Panc1 (cell line): ENCODE data around the gene KRTAP10-10. TPM values are rescaled to one million over a fixed set of nuclear protein-coding genes. Genes with fewer than 3 reads are reported as not detected.

Source experiments
- ATAC-seq: fragments of 200-7000 bp; cut with Tn5 transposase; 2 replicates; pipeline ENCODE4 v1.9.1; 2020; ENCODE audit warnings: mild to moderate bottlenecking, moderate library complexity
- BruUV-seq: library from RNA; stranded (reverse); fragments of 400-500 nt; replicated peaks from 2 replicates; lab custom pipeline; 2021; lab: Mats Ljungman, UMichigan
- CTCF ChIA-PET: fragments of 300-600 bp; sonication (Branson Sonifier 250); formaldehyde crosslinking; loops from one replicate; lab custom pipeline; 2022; ENCODE audit warnings: antibody characterized with exemption; lab: Charles Lee
- POLR2A ChIA-PET: fragments of 300-600 bp; sonication (Branson Sonifier 250); formaldehyde crosslinking; loops from one replicate; lab custom pipeline; 2022; ENCODE audit warnings: antibody characterized with exemption; lab: Charles Lee
- DNase-seq: peaks from one replicate; pipeline ENCODE4 v3.0.0-alpha.2; 2010; ENCODE audit warnings: low read depth, low spot score
- H3K27ac ChIP-seq: 2 replicates; pipeline ENCODE4 v1.5.1; 2011; ENCODE audit warnings: mild to moderate bottlenecking, low read length, inconsistent platforms
- H3K27me3 ChIP-seq: fragments of 200-500 bp; sonication (Bioruptor generic); 2 replicates; pipeline ENCODE4 v1.6.0; 2014; ENCODE audit warnings: low read length, inconsistent platforms; ENCODE audit not compliant: control insufficient read depth, insufficient read depth
- H3K36me3 ChIP-seq: fragments of 200-500 bp; sonication (Bioruptor generic); 2 replicates; pipeline ENCODE4 v1.5.1; 2014; ENCODE audit warnings: inconsistent platforms, mild to moderate bottlenecking, low read length, moderate library complexity; ENCODE audit not compliant: control insufficient read depth, insufficient read depth
- H3K4me1 ChIP-seq: 2 replicates; pipeline ENCODE4 v1.5.1; 2011; ENCODE audit warnings: inconsistent platforms, mild to moderate bottlenecking, low read length, moderate library complexity; ENCODE audit not compliant: control insufficient read depth, insufficient read depth
- H3K4me3 ChIP-seq, 2 experiments: 2 replicates each; pipeline ENCODE4 v1.5.1; 2011 to 2012; ENCODE audit warnings: low read depth in 2 of 2, low read length in 2 of 2, mild to moderate bottlenecking in 2 of 2, inconsistent platforms in 1 of 2, moderate library complexity in 1 of 2
- H3K9me3 ChIP-seq: fragments of 200-500 bp; sonication (Bioruptor generic); 2 replicates; pipeline ENCODE4 v1.5.1; 2014; ENCODE audit warnings: low read depth, mild to moderate bottlenecking, inconsistent platforms, low read length, moderate library complexity; ENCODE audit not compliant: control insufficient read depth, insufficient read depth
- POLR2AphosphoS5 ChIP-seq: IDR thresholded peaks from 2 replicates; pipeline ENCODE4 v1.6.1; 2012; ENCODE audit warnings: mild to moderate bottlenecking, low read depth, low read length, moderate library complexity
- SIN3A ChIP-seq: IDR thresholded peaks from 2 replicates; pipeline ENCODE4 v1.6.1; 2012; ENCODE audit warnings: low read depth, mild to moderate bottlenecking, low read length, moderate library complexity, borderline replicate concordance; ENCODE audit not compliant: insufficient read depth
- TCF7L2 ChIP-seq: IDR thresholded peaks from 2 replicates; pipeline ENCODE4 v1.6.1; 2011; ENCODE audit warnings: mild to moderate bottlenecking, low read depth, low read length, inconsistent platforms
- in situ Hi-C: cut with HindIII; loops from 2 replicates; pipeline ENCODE4 v1.10.0; 2016; ENCODE audit warnings: low sequenced_read_pairs, low pct_unique_long_range_greater_than_20kb
- intact Hi-C: fragments of 100-400 bp; cut with micrococcal nuclease; formaldehyde crosslinking; loops from one replicate; pipeline ENCODE4 v1.10.0; 2022; ENCODE audit not compliant: unreplicated experiment
- total RNA-seq: library from RNA; stranded (reverse); gene quantifications from one replicate; pipeline ENCODE4 v1.2.1, GENCODE V29; 2021; ENCODE audit not compliant: unreplicated experiment
- TF ChIP-seq, protein P1 (sequence below), 2 experiments: IDR thresholded peaks; 2 replicates each; pipeline ENCODE4 v1.6.1; 2011 to 2012; ENCODE audit warnings: low read depth in 2 of 2, control low read depth in 1 of 2, low read length in 1 of 2, mild to moderate bottlenecking in 1 of 2, moderate library complexity in 1 of 2; ENCODE audit not compliant: insufficient read depth in 1 of 2
- TF ChIP-seq, protein P2 (sequence below): fragments of 450-650 bp; IDR thresholded peaks from 2 replicates; pipeline ENCODE4 v1.5.1; 2017; ENCODE audit warnings: mild to moderate bottlenecking

The KRTAP10-10 gene
- total RNA-seq, 1 experiment from 2014 or later: not detected

DNA sequence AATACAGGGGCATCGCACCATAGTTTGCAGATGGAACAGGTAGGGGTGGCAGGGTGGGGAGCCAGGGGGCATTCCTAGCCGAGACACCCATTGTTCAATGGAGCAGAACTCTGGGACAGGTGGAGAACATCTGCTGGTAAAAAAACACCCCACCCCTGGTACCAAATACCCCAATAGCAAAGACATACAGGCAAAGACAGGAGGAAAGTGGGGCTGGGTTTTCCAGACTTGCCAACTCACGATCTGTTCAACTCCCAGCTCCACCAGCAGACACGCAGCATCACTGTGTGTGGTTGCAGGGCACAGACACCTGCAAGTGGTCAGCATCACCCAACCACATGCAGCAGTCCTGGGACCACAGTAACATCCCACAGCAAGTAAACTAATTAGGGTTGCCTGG is 25.6 kb upstream of the KRTAP10-10 start:
- Histone ChIP-seq H3K27me3 (no peaks in the 10 kb centered on the region), H3K36me3 (no peaks in the 10 kb centered on the region), H3K9me3 (peaks cover 3% of the 10 kb centered on the region; the same call in 1 of the 2 replicates), H3K27ac (no peak overlapping the region), H3K4me1 (no peaks in the 10 kb centered on the region), H3K4me3 (no peak overlapping the region)
- in situ Hi-C loops: no loop called here
- no peak for ATAC-seq
- BruUV-seq: no TSS peak
- intact Hi-C loops: no loop called here
- POLR2A ChIA-PET: no interaction called here
- TF ChIP-seq SIN3A (no peak), TCF7L2 (no peak), POLR2AphosphoS5 (no peak)
- TF ChIP-seq, protein P1, sequence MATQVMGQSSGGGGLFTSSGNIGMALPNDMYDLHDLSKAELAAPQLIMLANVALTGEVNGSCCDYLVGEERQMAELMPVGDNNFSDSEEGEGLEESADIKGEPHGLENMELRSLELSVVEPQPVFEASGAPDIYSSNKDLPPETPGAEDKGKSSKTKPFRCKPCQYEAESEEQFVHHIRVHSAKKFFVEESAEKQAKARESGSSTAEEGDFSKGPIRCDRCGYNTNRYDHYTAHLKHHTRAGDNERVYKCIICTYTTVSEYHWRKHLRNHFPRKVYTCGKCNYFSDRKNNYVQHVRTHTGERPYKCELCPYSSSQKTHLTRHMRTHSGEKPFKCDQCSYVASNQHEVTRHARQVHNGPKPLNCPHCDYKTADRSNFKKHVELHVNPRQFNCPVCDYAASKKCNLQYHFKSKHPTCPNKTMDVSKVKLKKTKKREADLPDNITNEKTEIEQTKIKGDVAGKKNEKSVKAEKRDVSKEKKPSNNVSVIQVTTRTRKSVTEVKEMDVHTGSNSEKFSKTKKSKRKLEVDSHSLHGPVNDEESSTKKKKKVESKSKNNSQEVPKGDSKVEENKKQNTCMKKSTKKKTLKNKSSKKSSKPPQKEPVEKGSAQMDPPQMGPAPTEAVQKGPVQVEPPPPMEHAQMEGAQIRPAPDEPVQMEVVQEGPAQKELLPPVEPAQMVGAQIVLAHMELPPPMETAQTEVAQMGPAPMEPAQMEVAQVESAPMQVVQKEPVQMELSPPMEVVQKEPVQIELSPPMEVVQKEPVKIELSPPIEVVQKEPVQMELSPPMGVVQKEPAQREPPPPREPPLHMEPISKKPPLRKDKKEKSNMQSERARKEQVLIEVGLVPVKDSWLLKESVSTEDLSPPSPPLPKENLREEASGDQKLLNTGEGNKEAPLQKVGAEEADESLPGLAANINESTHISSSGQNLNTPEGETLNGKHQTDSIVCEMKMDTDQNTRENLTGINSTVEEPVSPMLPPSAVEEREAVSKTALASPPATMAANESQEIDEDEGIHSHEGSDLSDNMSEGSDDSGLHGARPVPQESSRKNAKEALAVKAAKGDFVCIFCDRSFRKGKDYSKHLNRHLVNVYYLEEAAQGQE (IDR thresholded peaks at IDR 0.05; ENCODE audit: insufficient read depth in 1 of 2, low read depth in 2 of 2, low read length in 1 of 2): no peak
- TF ChIP-seq, protein P2, sequence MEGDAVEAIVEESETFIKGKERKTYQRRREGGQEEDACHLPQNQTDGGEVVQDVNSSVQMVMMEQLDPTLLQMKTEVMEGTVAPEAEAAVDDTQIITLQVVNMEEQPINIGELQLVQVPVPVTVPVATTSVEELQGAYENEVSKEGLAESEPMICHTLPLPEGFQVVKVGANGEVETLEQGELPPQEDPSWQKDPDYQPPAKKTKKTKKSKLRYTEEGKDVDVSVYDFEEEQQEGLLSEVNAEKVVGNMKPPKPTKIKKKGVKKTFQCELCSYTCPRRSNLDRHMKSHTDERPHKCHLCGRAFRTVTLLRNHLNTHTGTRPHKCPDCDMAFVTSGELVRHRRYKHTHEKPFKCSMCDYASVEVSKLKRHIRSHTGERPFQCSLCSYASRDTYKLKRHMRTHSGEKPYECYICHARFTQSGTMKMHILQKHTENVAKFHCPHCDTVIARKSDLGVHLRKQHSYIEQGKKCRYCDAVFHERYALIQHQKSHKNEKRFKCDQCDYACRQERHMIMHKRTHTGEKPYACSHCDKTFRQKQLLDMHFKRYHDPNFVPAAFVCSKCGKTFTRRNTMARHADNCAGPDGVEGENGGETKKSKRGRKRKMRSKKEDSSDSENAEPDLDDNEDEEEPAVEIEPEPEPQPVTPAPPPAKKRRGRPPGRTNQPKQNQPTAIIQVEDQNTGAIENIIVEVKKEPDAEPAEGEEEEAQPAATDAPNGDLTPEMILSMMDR: no peak
- no peak for DNase-seq
- CTCF ChIA-PET: no interaction called here

DNA sequence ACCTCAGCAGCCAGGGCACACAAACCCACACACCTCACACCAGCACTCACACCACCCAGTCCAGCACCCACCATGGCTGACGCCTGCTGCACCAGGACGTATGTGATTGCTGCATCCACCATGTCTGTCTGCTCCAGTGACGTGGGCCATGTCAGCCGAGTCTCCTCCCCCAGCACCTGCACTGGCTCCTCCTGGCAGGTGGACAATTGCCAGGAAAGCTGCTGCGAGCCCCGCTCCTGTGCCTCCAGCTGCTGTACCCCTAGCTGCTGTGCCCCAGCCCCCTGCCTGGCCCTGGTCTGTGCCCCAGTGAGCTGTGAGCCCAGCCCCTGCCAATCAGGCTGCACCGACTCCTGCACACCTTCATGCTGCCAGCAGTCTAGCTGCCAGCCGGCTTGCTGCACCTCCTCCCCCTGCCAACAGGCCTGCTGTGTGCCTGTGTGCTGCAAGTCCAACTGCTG is 25.1 kb upstream of the KRTAP10-10 start, which contains the start of gene KRTAP10-8:
Gene KRTAP10-8, plus strand, starts transcription at position 51 of the 458 bp plus-strand sequence. Its CDS starts 22 bp downstream, at position 73.
- ChIA-PET CTCF (no interaction called here), POLR2A (no interaction called here)
- in situ Hi-C loops (no loop called here), intact Hi-C loops (no loop called here)
- Histone ChIP-seq H3K4me3 (no peak within 1 kb of the TSS), H3K36me3 (no peaks in the 10 kb centered on the region), H3K9me3 (peaks cover 3% of the 10 kb centered on the region; the same call in 1 of the 2 replicates), H3K27ac (no peak within 1 kb of the TSS), H3K4me1 (no peaks in the 10 kb centered on the region), H3K27me3 (no peaks in the 10 kb centered on the region)
- no TSS peak for BruUV-seq
- DNase-seq (no peak), ATAC-seq (no peak)
- TF ChIP-seq, protein P1 (IDR thresholded peaks at IDR 0.05; ENCODE audit: insufficient read depth in 1 of 2, low read depth in 2 of 2, low read length in 1 of 2): no peak
- TF ChIP-seq POLR2AphosphoS5 (no peak), SIN3A (no peak), TCF7L2 (no peak)
- TF ChIP-seq, protein P2: no peak
